ENCODE results near the gene LRATD1. TPM values are rescaled to one million over a fixed set of nuclear protein-coding genes. Genes with fewer than 3 reads are reported as not detected.

The LRATD1 gene
- total RNA-seq, 1 donor from 2014 or later = not detected

DNA sequence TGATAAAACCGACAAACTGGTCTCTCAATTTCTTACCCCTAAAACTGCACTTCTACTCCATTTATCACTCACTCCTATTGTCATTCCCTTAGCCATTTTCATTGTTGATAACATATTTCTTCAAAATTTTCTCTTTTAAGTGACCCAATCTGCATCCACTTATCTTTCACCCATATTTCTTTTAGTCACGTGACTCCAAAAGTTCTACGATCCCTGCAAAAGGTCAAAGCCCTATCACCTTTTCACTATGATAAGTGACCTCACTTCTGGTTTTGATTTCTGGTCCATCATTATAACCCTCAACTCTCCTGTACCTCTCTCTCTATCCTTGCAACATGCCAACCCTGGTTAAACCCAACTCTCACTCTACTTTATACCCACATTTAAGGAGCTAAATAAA lies 49.1 kb downstream of the LRATD1 start:
- Mint-ChIP-seq H3K27me3 (ENCODE audit: insufficient read depth) (no peaks in the 10 kb centered on the region), H3K4me1 (ENCODE audit: low read depth) (no peaks in the 10 kb centered on the region), H3K4me3 (no peak overlapping the region), H3K36me3 (ENCODE audit: low read depth) (no peaks in the 10 kb centered on the region), H3K9me3 (no peaks in the 10 kb centered on the region), H3K27ac (no peak overlapping the region)
- DNase-seq (ENCODE audit: low spot score) = no peak
- intact Hi-C loops (cut with micrococcal nuclease) = no loop called here
